Measurements from ENCODE around the gene OR7A5. TPM values are rescaled to one million over a fixed set of nuclear protein-coding genes. Genes with fewer than 3 reads are reported as not detected.
"Not testable (repeated sequence)": the region's sequence is repeated elsewhere in the genome, so short reads cannot be mapped to it uniquely, and the experiment has no call there.

OR7A5 gene
- total RNA-seq, 1 experiment from 2014 or later = not detected

DNA sequence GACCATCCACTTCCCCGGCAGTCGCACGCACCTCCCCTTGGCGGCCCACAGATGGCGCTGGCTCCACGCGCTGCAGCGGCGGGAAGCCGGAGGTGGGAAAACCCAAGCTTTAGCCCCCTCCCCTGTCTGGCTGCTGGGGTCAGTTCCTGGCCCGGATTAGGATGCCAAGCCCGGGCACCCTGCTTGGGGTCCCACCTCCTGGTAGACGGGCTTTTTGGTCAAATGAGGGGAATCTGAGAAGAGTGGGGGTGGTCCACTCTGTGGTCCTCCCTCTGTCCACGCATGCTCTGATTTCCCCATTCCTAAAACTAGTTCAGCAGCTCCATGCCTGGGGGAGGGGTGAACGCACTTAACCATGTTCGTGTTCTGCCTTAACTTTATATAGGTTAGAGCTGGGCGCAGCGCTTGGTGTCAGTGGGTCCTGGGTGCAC lies 48.5 kb downstream of the OR7A5 start:
- no peak for DNase-seq (ENCODE audit: low spot score)
- in situ Hi-C loops (cut with HindIII; ENCODE audit: low sequenced_read_pairs) = no loop called here

DNA sequence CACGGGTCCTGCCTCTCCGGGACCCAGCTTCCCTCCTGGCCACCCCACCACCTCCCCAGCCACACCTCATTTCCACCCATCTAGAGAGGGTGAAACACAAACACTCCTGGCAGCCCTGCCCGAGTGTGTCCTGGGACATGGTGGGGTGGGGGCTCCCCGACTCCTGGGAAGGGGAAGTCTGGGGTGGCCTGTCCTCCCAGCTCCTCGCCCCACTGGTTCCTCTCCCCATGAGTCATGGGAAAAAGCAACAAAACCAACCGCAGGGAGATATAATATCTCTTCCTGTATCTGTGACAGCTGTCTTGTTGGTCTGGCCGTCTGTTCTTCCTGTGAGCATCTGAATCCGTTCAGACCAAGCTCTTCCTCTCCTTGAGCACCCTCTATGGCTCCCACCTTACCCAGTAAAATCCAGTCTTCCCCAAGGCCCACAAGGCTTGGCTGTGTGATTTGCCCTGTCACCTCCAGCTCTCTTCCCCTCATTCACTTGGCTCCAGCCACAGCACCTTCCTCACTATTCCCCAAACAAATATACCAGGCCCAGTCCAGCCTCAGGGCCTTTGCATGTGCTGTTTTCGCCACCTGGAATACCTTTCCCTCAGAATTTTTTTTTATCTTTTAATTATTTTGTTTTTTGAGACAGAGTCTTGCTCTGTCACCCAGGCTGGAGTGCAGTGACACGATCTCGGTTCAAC lies 49.7 kb downstream of the OR7A5 start:
- in situ Hi-C loops (cut with HindIII; ENCODE audit: low sequenced_read_pairs) = not testable (repeated sequence)

DNA sequence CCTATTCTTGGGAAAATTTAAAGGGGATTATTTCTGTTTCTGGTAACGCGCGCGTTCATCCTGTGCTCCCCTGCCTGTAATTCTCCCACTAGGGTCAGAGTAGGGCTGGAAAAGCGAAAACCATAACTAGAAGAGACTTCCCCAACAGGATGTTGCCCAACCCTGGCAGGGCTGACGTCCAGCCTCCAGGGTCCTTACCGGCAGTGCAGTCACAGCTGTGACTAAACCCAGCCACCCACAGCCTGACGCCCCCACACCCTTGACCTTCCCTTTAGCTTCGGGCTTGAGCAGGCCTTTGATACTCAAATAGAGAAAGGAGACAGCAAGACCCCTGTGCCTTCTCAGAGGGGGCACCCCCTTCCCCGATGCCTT lies 50.3 kb downstream of the OR7A5 start:
- in situ Hi-C loops (cut with HindIII; ENCODE audit: low sequenced_read_pairs); DNase-seq (ENCODE audit: low spot score): not testable (repeated sequence)

More for the DNA sequence above, 49.7 kb downstream of the OR7A5 start:
- DNase-seq (ENCODE audit: low spot score) = peak; percentile 1

DNA sequence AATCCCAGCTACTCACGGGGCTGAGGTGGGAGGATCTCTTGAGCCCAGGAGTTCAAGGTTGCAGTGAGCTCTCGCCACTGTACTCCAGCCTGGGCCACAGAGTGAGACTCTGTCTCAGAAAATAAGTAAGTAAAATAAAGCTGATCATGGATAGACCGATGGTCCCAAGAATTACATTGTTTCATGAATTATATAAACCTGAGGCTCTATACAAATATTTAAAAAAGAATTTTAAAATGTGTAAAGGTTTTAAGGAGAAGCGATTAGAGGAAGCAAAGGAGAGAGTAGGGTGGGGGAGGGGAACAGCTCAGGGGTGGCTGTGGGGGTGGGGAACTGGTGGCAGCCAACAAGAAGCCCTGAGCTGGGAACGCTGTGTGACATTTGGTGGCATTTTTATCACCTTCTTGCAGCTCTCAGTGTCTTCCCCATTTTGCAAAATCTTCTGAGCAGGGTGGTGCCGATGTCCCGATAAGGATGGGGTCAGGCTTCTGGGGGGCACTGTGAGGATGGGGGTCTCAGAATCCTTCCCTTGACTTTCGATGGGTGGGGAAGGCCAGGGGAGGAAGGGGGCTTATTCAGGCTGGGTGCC lies 51.5 kb downstream of the OR7A5 start:
- in situ Hi-C loops (cut with HindIII; ENCODE audit: low sequenced_read_pairs); DNase-seq (ENCODE audit: low spot score): not testable (repeated sequence)

DNA sequence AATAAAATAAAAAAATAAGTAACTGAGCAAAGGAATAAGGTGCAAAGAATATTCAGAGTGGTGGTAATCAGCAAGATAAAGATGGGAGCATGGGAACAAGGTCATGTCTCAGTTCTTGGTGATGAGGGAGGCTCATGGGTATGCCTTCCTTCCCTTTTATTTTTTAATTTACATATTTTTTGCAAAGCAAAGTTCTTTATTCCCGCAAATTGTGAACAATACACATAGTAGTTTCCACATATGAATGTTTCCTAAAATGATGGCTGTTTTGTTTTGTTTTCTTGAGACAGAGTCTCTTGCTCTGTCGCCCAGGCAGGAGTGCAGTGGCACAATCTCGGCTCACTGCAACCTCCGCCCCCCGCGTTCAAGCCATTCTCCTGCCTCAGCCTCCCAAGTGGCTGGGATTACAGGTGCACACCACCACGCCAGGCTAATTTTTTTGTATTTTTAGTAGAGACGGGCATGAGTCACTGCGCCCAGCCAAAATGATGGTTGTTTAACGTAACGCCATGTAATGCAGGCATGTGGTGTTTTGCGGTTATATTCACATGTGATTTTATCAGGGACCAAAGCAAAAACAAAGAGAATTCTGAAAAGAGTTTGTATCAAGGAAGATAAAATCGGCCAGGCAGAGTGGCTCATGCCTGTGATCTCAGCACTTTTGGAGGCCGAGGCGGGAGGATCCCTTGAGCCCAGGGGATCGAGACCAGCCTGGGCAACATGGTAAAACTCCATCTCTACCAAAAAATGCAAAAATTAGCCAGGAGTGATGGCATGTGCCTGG lies 52.2 kb downstream of the OR7A5 start:
- no peak for DNase-seq (ENCODE audit: low spot score)
- in situ Hi-C loops (cut with HindIII; ENCODE audit: low sequenced_read_pairs) = no loop called here

DNA sequence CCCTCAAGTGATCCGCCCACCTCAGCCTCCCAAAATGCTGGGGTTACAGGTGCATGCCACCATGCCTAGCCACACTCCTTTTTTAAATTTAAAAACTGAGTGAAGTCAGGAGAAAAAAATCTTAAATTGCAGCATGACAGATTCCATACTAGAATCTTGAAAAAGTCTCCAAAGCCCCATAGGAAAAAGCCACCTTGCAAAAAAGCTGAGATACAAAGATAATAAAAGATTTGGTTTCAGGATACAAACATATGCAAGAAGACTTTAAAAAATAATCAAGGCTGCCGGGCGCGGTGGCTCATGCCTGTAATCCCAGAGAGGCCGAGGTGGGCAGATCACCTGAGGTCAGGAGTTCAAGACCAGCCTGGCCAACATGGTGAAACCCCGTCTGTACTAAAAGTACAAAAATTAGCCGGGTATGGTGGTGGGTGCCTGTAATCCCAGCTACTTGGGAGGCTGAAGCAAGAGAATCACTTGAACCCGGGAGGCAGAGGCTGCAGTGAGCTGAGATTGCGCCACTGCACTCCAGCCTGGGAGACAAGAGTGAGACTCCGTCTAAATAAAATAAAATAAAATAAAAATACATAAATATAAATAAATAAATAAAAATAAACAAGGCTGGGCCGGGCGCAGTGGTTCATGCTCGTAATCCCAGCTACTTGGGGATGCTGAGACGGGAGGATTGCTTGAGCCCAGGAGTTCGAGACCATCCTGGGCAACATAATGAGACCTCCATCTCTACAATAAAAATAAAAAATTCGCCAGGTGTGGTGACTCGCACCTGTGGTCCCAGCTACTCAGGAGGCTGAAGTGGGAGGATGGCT lies 53.1 kb downstream of the OR7A5 start:
- DNase-seq (ENCODE audit: low spot score); in situ Hi-C loops (cut with HindIII; ENCODE audit: low sequenced_read_pairs): not testable (repeated sequence)

DNA sequence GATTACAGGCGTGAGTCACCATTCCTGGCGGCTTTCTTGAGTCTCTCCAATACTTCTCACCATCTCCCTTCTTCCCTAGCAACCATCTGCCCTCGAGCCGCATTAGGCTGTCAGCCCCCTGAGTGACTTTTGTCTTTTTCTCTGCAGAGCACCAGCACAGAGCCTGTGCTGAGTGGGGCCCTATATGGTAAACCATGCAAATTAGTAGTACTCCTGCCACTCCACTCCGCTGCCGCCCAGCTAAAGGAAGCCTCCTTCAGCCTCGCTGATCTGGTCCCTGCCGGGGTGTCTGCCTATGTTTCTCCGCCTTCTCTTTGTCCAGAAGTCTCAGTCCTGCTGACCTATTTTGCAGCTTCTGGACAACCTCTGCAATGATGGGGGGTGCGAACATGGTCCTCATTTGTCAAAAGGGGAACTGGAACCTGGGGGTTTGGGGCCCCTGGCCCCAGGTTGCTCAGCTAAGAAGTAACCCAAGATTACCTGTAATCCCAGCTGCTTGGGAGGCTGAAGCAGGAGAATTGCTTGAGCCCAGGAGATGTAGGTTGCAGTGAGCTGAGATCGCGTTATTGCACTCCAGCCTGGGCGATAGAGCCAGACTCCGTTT lies 54.3 kb downstream of the OR7A5 start:
- in situ Hi-C loops (cut with HindIII; ENCODE audit: low sequenced_read_pairs); DNase-seq (ENCODE audit: low spot score): not testable (repeated sequence)

DNA sequence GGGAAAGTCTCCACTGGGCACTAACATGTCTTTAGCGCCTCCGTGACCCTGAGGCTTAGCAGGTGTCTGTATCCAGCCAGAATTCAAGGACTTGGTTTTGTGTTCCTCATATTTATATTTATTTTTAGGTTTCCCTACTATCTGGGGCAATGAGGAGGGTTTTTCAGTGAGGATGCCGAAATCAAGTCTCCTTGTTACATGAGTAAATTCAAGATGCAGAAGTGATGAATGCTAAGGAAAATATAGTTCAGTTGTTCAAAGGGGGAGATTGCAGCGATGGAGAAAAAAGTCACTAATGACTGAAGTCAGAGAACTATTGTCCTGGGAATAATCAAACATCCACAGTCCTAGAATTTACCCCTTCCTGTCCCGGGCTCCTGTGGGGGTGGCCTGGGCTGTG lies 55.8 kb downstream of the OR7A5 start:
- no peak for DNase-seq (ENCODE audit: low spot score)
- in situ Hi-C loops (cut with HindIII; ENCODE audit: low sequenced_read_pairs) = no loop called here

DNA sequence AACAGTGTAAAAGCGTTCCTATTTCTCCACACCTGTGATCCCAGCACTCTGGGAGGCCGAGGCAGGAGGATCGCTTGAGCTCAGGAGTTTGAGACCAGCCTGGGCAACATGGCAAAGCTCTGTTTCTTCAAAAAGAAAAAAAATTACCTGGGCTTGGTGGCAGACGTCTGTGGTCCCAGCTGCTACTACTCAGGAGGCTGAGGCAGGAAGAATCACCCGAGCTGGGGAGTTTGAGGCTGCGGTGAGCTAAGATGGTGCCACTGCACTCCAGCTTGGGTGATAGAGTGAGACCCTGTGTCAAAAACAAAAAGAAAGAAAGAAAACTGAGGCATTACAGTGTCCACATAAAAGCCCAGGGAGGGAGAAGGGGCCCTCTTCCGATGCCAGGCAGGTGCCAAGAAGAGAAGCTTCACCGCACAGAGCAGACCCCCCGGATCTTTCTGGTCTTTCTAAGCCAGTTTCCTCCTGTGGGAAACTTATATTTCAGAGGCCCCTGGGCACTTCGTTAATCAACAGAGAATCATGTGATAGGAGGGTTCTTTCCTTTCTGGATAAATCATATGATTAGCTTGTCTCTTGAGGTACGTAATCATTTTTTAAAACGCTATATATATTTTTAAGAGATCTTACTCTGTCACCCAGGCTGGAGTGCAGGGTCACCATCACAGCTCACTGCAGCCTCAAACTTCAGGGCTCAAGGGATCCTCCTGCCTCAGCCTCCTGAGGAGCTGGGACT lies 56.7 kb downstream of the OR7A5 start, which contains the start of gene ADGRE2:
Gene ADGRE2, minus strand, starts transcription at position 451 of the 736 bp plus-strand sequence. CDS start 1,804 bp downstream, outside the sequence.
- DNase-seq (ENCODE audit: low spot score); in situ Hi-C loops (cut with HindIII; ENCODE audit: low sequenced_read_pairs): not testable (repeated sequence)

DNA sequence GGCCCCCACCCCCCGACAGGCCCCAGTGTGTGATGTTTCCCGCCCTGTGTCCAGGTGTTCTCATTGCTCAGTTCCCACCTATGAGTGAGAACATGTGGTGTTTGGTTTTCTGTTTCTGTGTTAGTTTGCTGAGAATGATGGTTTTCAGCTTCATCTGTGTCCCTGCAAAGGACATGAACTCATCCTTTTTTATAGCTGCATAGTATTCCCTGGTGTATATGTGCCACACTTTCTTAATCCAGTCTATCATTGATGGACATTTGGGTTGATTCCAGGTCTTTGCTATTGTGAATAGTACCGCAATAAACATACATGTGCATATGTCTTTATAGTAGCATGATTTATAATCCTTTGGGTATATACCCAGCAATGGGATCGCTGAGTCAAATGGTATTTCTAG lies 57.3 kb downstream of the OR7A5 start:
- DNase-seq (ENCODE audit: low spot score); in situ Hi-C loops (cut with HindIII; ENCODE audit: low sequenced_read_pairs): not testable (repeated sequence)

Other genes with a start within 250 kb of the OR7A5 start
- gene ADGRE3, start 160.3 kb downstream of the OR7A5 start, total RNA-seq (2014; rRNA removed; shearing (Covaris generic)) = not detected in 2 replicates
- gene ZNF333, start 145.1 kb downstream of the OR7A5 start, total RNA-seq (2014; rRNA removed; shearing (Covaris generic)) = 8.8 and 9.8 TPM in 2 replicates
- not detected in 2 replicates for gene ADGRE2, start 56.6 kb downstream of the OR7A5 start, total RNA-seq (2014; rRNA removed; shearing (Covaris generic))
- gene OR7C1, start within 50 bp of the OR7A5 start, total RNA-seq (2014; rRNA removed; shearing (Covaris generic)) = not detected in 2 replicates
- not detected in 2 replicates for gene OR7A10, start 13.7 kb upstream of the OR7A5 start, total RNA-seq (2014; rRNA removed; shearing (Covaris generic))
- not detected in 2 replicates for gene OR7A17, start 50.9 kb upstream of the OR7A5 start, total RNA-seq (2014; rRNA removed; shearing (Covaris generic))
- gene OR7C2, start 106.3 kb upstream of the OR7A5 start, total RNA-seq (2014; rRNA removed; shearing (Covaris generic)) = not detected in 2 replicates
- 3.7 TPM in 1 of 2 replicates, not detected in the other for gene SLC1A6, start 144.7 kb upstream of the OR7A5 start, total RNA-seq (2014; rRNA removed; shearing (Covaris generic))
- not detected in 2 replicates for gene CASP14, start 214.3 kb upstream of the OR7A5 start, total RNA-seq (2014; rRNA removed; shearing (Covaris generic))
- not detected in 2 replicates for gene OR1I1, start 247.0 kb upstream of the OR7A5 start, total RNA-seq (2014; rRNA removed; shearing (Covaris generic))

All from G401 (cell line).